K562 (cell line): ENCODE results near the gene SVIL. TPM values are rescaled to one million over a fixed set of nuclear protein-coding genes. Genes with fewer than 3 reads are reported as not detected.

Source experiments
- ATAC-seq: fragments of 200-7000 bp; cut with Tn5 transposase; 3 replicates; pipeline ENCODE4 v1.9.1; 2020; ENCODE audit warnings: moderate library complexity
- BruUV-seq: library from RNA; stranded (reverse); fragments of 400-500 nt; replicated peaks from 2 replicates; lab custom pipeline; 2021; lab: Mats Ljungman, UMichigan
- CTCF ChIA-PET: fragments of 300-600 bp; formaldehyde crosslinking; extraction: SDS; loops from one replicate; lab custom pipeline; 2021; ENCODE audit warnings: low intra/inter-chr PET ratio; lab: Yijun Ruan, JAX
- POLR2A ChIA-PET: fragments of 300-600, 350-650 bp; sonication (Branson Sonifier 250); formaldehyde crosslinking; extraction: SDS; loops from one replicate; lab custom pipeline; 2021; ENCODE audit warnings: antibody characterized with exemption, inconsistent platforms; lab: Yijun Ruan, JAX
- DNase-seq, 4 experiments: peaks; one replicate each; pipeline versions ENCODE4 v3.0.0 to v3.0.0-alpha.2; 2011 to 2018; ENCODE audit warnings: low spot score in 3 of 4, mixed read lengths in 3 of 4; ENCODE audit errors: extremely low read depth in 1 of 4
- FAIRE-seq: peaks from 2 replicates; lab custom pipeline; 2011; peaks lifted over from hg19 to GRCh38; lab: Jason Lieb, UNC
- H2AFZ ChIP-seq: 2 replicates; pipeline ENCODE4 v1.6.0; 2011; ENCODE audit warnings: low read depth, low read length, control low read depth, inconsistent platforms
- H3K27ac ChIP-seq: fragments of 200-600 bp; 3 replicates; pipeline ENCODE4 v1.8.0; 2011; ENCODE audit warnings: low read depth, mild to moderate bottlenecking, control low read depth, inconsistent platforms, low read length, moderate library complexity, mixed read lengths; ENCODE audit errors: extremely low read depth
- H3K27me3 ChIP-seq, 2 experiments: fragments of 300-600 bp in 1 of 2; 2 replicates in 1 of 2; 3 replicates in 1 of 2; pipeline versions ENCODE4 v1.6.0 to v1.8.0; 2011; ENCODE audit warnings: inconsistent platforms in 2 of 2, low read length in 2 of 2, mild to moderate bottlenecking in 1 of 2, mixed read lengths in 1 of 2, moderate library complexity in 1 of 2; ENCODE audit not compliant: control insufficient read depth in 2 of 2, insufficient read depth in 2 of 2
- H3K36me3 ChIP-seq: fragments of 300-600 bp; 3 replicates; pipeline ENCODE4 v1.8.0; 2011; ENCODE audit warnings: mild to moderate bottlenecking, low read length, inconsistent platforms; ENCODE audit not compliant: control insufficient read depth, insufficient read depth
- H3K4me1 ChIP-seq, 2 experiments: fragments of 200-600 bp in 1 of 2; replicated peaks in 1 of 2; 2 replicates in 1 of 2; 3 replicates in 1 of 2; pipeline versions ENCODE4 v1.5.1 to v1.8.0; 2011; ENCODE audit warnings: inconsistent platforms in 2 of 2, low read length in 2 of 2, mild to moderate bottlenecking in 1 of 2, mixed read lengths in 1 of 2, moderate library complexity in 1 of 2; ENCODE audit not compliant: control insufficient read depth in 2 of 2, insufficient read depth in 2 of 2
- H3K4me2 ChIP-seq: 2 replicates; pipeline ENCODE4 v1.6.1; 2011; ENCODE audit warnings: low read length, control low read depth, inconsistent platforms, mixed read lengths; ENCODE audit not compliant: insufficient read depth
- H3K4me3 ChIP-seq: fragments of 200-600 bp; sonication (generic), shearing (Covaris generic); 2 replicates; pipeline ENCODE4 v1.5.1; 2016; ENCODE audit warnings: control low read depth, inconsistent platforms
- H3K79me2 ChIP-seq: fragments of 200-600 bp; 3 replicates; pipeline ENCODE4 v1.8.0; 2011; ENCODE audit warnings: low read length, inconsistent platforms; ENCODE audit not compliant: control insufficient read depth, insufficient read depth
- H3K9ac ChIP-seq, 2 experiments: 2 replicates each; pipeline versions ENCODE4 v1.6.0 to v1.6.1; 2011; ENCODE audit warnings: low read depth in 2 of 2, low read length in 2 of 2, control low read depth in 1 of 2, inconsistent platforms in 1 of 2, mild to moderate bottlenecking in 1 of 2, mixed read lengths in 1 of 2; ENCODE audit not compliant: insufficient read depth in 1 of 2
- H3K9me1 ChIP-seq: one replicate; pipeline ENCODE4 v1.6.0; 2011; ENCODE audit warnings: inconsistent platforms, mild to moderate bottlenecking, low read length, moderate library complexity; ENCODE audit not compliant: control insufficient read depth, insufficient read depth
- H3K9me3 ChIP-seq: replicated peaks from 2 replicates; pipeline ENCODE4 v1.5.1; 2011; ENCODE audit warnings: low read depth, low read length, inconsistent platforms; ENCODE audit not compliant: control insufficient read depth, insufficient read depth
- H4K20me1 ChIP-seq: replicated peaks from 2 replicates; pipeline ENCODE4 v1.6.1; 2011; ENCODE audit warnings: low read length, inconsistent platforms, mixed read lengths; ENCODE audit not compliant: control insufficient read depth, insufficient read depth
- ARID2 ChIP-seq: fragments of 450-650 bp; IDR thresholded peaks from 2 replicates; pipeline ENCODE4 v1.6.1; 2017; ENCODE audit warnings: antibody characterized with exemption, mild to moderate bottlenecking
- CAMTA2 ChIP-seq: fragments of 250-450 bp; sonication (Bioruptor Pico); conservative IDR thresholded peaks from 2 replicates; pipeline ENCODE4 v1.5.1; 2022
- CTBP1 ChIP-seq: fragments of 450-650 bp; IDR thresholded peaks from 2 replicates; pipeline ENCODE4 v1.6.1; 2016; ENCODE audit warnings: borderline replicate concordance
- DNMT1 ChIP-seq: fragments of 450-650 bp; IDR thresholded peaks from 2 replicates; pipeline ENCODE4 v1.6.1; 2016; ENCODE audit warnings: antibody characterized with exemption, mild to moderate bottlenecking
- DPF2 ChIP-seq: fragments of 450-650 bp; IDR thresholded peaks from 2 replicates; pipeline ENCODE4 v1.6.1; 2016
- RBFOX2 ChIP-seq: fragments of 200-400 bp; formaldehyde crosslinking; IDR thresholded peaks from 2 replicates; pipeline ENCODE4 v1.6.1; 2017; ENCODE audit warnings: low read depth, mild to moderate bottlenecking, low read length, moderate library complexity
- SNRNP70 ChIP-seq: fragments of 200-400 bp; formaldehyde crosslinking; optimal IDR thresholded peaks from 2 replicates; pipeline ENCODE3; 2017; ENCODE audit warnings: low read depth, low read length
- WHSC1 ChIP-seq: IDR thresholded peaks from one replicate; pipeline ENCODE4 v1.6.1; 2012; ENCODE audit warnings: low read length, control low read depth, inconsistent platforms
- ZNF57 ChIP-seq: fragments of 450-650 bp; formaldehyde crosslinking; IDR thresholded peaks from 2 replicates; pipeline ENCODE4 v1.4.0; 2020; ENCODE audit warnings: mild to moderate bottlenecking, moderate library complexity
- WGBS: fragments of 100-300 bp; shearing (Covaris generic); methylation state at CpG from one replicate; pipeline ENCODE4 v1.1.6; 2016; ENCODE audit warnings: low coverage, mixed read lengths; ENCODE audit not compliant: insufficient coverage; ENCODE audit errors: missing lambda C conversion rate; 5-methylcytosine and 5-hydroxymethylcytosine counted together
- in situ Hi-C: fragments of 300-500 bp; cut with MboI; formaldehyde crosslinking; loops from 4 replicates; pipeline ENCODE4 v1.15.0; 2018; ENCODE audit warnings: inconsistent platforms, mixed read lengths
- intact Hi-C: fragments of 100-400 bp; cut with micrococcal nuclease; formaldehyde crosslinking; loops from 2 replicates; pipeline ENCODE4 v1.14.2; 2022
- polyA plus RNA-seq, 8 experiments: library from polyadenylated mRNA; depleted of rRNA in 4 of 8; stranded (reverse) in 5 of 8; unstranded in 3 of 8; fragments of >200 nt; fragmentation: Nextera tagmentation in 2 of 8; fragmentation: Illumina TruSeq in 1 of 8; extraction: Ambion mirVana in 2 of 8; extraction: Trizol in 1 of 8; gene quantifications; 2 replicates each; pipeline versions ENCODE4 v1.2.1 to v1.2.3, GENCODE V29; 2011 to 2014; ENCODE audit warnings: inconsistent platforms in 1 of 8, missing spikeins in 1 of 8
- total RNA-seq, 7 experiments: library from RNA; depleted of rRNA in 6 of 7; stranded (reverse); fragments of >200 nt in 6 of 7; fragmentation: Illumina TruSeq in 2 of 7; extraction: Trizol in 2 of 7; gene quantifications; 2 replicates each; pipeline versions ENCODE4 v1.2.1 to v1.2.3, GENCODE V29; 2011 to 2021; ENCODE audit warnings: low replicate concordance in 1 of 7
- TF ChIP-seq, protein P1 (sequence below): fragments of 250-450 bp; sonication (Bioruptor Pico); IDR thresholded peaks from 2 replicates; pipeline ENCODE4 v1.5.0; 2021
- TF ChIP-seq, protein P2 (sequence below): fragments of 250-450 bp; sonication (Bioruptor Pico); IDR thresholded peaks from 2 replicates; pipeline ENCODE4 v1.8.0; 2021; ENCODE audit warnings: mild to moderate bottlenecking, moderate library complexity

The SVIL gene
- total and polyA plus RNA-seq, 9 of the 15 experiments (the other 6 are each of a cell fraction or from before 2014, with no cell fraction given), result under 0.01 to 0.18 (median 0.05) TPM; not detected in 3

DNA sequence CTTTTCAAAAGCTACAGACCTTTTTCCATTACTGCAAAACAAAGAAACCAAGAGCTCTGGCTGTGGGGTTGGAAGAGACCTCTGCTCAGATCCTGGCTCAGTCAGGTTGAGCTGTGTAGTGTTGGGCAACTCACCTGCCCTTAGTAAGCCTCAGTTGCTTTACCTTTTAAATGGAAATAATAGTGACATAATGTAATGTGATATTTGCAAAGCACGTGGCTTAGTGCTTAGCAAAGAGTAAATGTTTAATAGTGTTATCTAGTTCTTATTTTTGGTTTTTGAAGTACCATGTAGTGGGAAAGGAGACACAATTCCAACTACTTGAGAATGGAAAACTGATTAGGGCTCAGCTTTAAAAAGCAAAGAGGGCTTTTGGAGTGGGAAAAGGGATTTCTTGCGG is 100.2 kb downstream of the SVIL start:
- Histone ChIP-seq H3K9me1 (no peaks in the 10 kb centered on the region), H3K27ac (no peak overlapping the region), H2AFZ (no peak overlapping the region), H3K4me3 (no peak overlapping the region), H3K9me3 (no peaks in the 10 kb centered on the region), H3K27me3 (peaks cover 22 to 50% of the 10 kb centered on the region in 2 experiments), H3K4me1 (no peaks in the 10 kb centered on the region; a peak in 1 of 5 replicates), H4K20me1 (0 out of 2 replicates have a peak, but pooled peaks cover 5% of the 10 kb centered on the region), H3K9ac (no peak overlapping the region), H3K36me3 (no peaks in the 10 kb centered on the region), H3K4me2 (no peak overlapping the region), H3K79me2 (no peaks in the 10 kb centered on the region)
- no peak for DNase-seq
- intact Hi-C loops (no loop called here), in situ Hi-C loops (no loop called here)
- no peak for FAIRE-seq
- POLR2A ChIA-PET, result interaction anchor here (0.7 to 2.1 kb wide), 4 partner anchors 10 to 31 kb away, joined by 3 to 4 read pairs (median 3); no protein-coding TSS in a partner anchor
- BruUV-seq, result no TSS peak
- 2% methylated on average over 2 of the region's 2 CpGs for WGBS
- CTCF ChIA-PET, result no interaction called here
- ATAC-seq, result no peak
- TF ChIP-seq DPF2 (no peak), RBFOX2 (no peak), DNMT1 (no peak), SNRNP70 (no peak), ZNF57 (no peak), ARID2 (no peak), CTBP1 (no peak), CAMTA2 (CRISPR knock-in tag) (no peak), WHSC1 (no peak)
- TF ChIP-seq, protein P1, sequence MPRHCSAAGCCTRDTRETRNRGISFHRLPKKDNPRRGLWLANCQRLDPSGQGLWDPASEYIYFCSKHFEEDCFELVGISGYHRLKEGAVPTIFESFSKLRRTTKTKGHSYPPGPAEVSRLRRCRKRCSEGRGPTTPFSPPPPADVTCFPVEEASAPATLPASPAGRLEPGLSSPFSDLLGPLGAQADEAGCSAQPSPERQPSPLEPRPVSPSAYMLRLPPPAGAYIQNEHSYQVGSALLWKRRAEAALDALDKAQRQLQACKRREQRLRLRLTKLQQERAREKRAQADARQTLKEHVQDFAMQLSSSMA (CRISPR knock-in tag), result no peak
- TF ChIP-seq, protein P2, sequence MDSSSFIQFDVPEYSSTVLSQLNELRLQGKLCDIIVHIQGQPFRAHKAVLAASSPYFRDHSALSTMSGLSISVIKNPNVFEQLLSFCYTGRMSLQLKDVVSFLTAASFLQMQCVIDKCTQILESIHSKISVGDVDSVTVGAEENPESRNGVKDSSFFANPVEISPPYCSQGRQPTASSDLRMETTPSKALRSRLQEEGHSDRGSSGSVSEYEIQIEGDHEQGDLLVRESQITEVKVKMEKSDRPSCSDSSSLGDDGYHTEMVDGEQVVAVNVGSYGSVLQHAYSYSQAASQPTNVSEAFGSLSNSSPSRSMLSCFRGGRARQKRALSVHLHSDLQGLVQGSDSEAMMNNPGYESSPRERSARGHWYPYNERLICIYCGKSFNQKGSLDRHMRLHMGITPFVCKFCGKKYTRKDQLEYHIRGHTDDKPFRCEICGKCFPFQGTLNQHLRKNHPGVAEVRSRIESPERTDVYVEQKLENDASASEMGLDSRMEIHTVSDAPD (CRISPR knock-in tag), result no peak
